Gastroesophageal sphincter (tissue), 3 donors: ENCODE results near the gene SLC14A1.

Source experiments
- EP300 ChIP-seq: sonication (generic); formaldehyde crosslinking; IDR thresholded peaks from one replicate; pipeline ENCODE4 v1.6.1; 2017; ENCODE audit warnings: antibody characterized with exemption, mild to moderate bottlenecking
- POLR2AphosphoS5 ChIP-seq: sonication (generic); formaldehyde crosslinking; IDR thresholded peaks from one replicate; pipeline ENCODE4 v1.6.1; 2017; ENCODE audit warnings: antibody characterized with exemption
- TF ChIP-seq, protein P1 (sequence below), 4 experiments: fragments of 200-600 bp in 2 of 4; fragments of 450-650 bp in 2 of 4; sonication (generic) in 1 of 4; IDR thresholded peaks; one replicate each; pipeline ENCODE4 v1.5.1; 2017 to 2019; ENCODE audit warnings: antibody characterized with exemption in 4 of 4, mild to moderate bottlenecking in 2 of 4, moderate library complexity in 2 of 4

DNA sequence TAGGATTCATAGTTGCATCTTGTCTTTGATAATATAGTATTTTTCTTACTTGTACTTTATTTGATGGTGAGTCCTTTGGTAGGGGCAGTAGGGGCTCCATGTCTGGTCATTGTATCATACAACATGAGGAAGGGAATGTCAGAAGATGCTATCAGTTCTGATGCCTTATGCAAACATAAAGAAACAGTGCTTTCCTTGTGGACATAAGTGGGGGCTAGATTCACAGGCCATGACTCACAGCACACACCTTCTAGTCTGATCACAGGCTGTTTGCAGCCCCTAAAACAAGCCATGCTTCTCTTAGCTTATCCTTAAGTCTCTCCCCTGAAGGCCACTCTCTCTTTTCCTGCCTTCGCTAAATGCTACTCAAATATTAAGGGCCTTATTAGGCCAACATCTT, 10.7 kb upstream of the SLC14A1 start:
- TF ChIP-seq, protein P1, sequence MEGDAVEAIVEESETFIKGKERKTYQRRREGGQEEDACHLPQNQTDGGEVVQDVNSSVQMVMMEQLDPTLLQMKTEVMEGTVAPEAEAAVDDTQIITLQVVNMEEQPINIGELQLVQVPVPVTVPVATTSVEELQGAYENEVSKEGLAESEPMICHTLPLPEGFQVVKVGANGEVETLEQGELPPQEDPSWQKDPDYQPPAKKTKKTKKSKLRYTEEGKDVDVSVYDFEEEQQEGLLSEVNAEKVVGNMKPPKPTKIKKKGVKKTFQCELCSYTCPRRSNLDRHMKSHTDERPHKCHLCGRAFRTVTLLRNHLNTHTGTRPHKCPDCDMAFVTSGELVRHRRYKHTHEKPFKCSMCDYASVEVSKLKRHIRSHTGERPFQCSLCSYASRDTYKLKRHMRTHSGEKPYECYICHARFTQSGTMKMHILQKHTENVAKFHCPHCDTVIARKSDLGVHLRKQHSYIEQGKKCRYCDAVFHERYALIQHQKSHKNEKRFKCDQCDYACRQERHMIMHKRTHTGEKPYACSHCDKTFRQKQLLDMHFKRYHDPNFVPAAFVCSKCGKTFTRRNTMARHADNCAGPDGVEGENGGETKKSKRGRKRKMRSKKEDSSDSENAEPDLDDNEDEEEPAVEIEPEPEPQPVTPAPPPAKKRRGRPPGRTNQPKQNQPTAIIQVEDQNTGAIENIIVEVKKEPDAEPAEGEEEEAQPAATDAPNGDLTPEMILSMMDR (IDR thresholded peaks at IDR 0.05) = no peak
- no peak for TF ChIP-seq EP300
- no peak for TF ChIP-seq POLR2AphosphoS5
